HepG2 (cell line): ENCODE measurements around the gene TRIM67. TPM values are rescaled to one million over a fixed set of nuclear protein-coding genes. Genes with fewer than 3 reads are reported as not detected.
A peak's percentile ranks its signal among the peaks of the same experiment; 100 is the strongest.

Source experiments
- ATAD3A ChIP-seq: sonication (generic); formaldehyde crosslinking; IDR thresholded peaks from 2 replicates; pipeline ENCODE4 v1.4.0; 2020; ENCODE audit warnings: missing genetic modification reagents
- DDIT3 ChIP-seq: sonication (generic); formaldehyde crosslinking; IDR thresholded peaks from 2 replicates; pipeline ENCODE4 v1.4.0; 2020; ENCODE audit warnings: mild to moderate bottlenecking, missing genetic modification reagents
- HNRNPUL1 ChIP-seq: fragments of 200-400 bp; formaldehyde crosslinking; IDR thresholded peaks from 2 replicates; pipeline ENCODE4 v1.6.1; 2017; ENCODE audit warnings: low read depth, mild to moderate bottlenecking, low read length, moderate library complexity
- KMT2B ChIP-seq: IDR thresholded peaks from 2 replicates; pipeline ENCODE4 v1.6.1; 2016; ENCODE audit warnings: missing genetic modification reagents, missing compliant biosample characterization
- MAF1 ChIP-seq: sonication (generic); formaldehyde crosslinking; IDR thresholded peaks from 2 replicates; pipeline ENCODE4 v1.5.0; 2020; ENCODE audit warnings: missing genetic modification reagents, borderline replicate concordance
- REPIN1 ChIP-seq: sonication (generic); formaldehyde crosslinking; IDR thresholded peaks from 2 replicates; pipeline ENCODE4 v1.8.0; 2022; ENCODE audit warnings: missing genetic modification reagents, low read depth, mild to moderate bottlenecking, borderline replicate concordance
- SP1 ChIP-seq, 2 experiments: fragments of 450-650 bp in 1 of 2; sonication (generic) in 1 of 2; formaldehyde crosslinking in 1 of 2; IDR thresholded peaks; 2 replicates each; pipeline versions ENCODE4 v1.4.0 to v1.6.1; 2016 to 2020; ENCODE audit warnings: missing genetic modification reagents in 1 of 2
- SRY ChIP-seq: sonication (generic); formaldehyde crosslinking; IDR thresholded peaks from 2 replicates; pipeline ENCODE4 v1.8.0; 2022; ENCODE audit warnings: mild to moderate bottlenecking, missing genetic modification reagents
- ZNF30 ChIP-seq: sonication (generic); formaldehyde crosslinking; IDR thresholded peaks from 2 replicates; pipeline ENCODE4 v1.5.0; 2020; ENCODE audit warnings: mild to moderate bottlenecking, missing genetic modification reagents
- ZNF343 ChIP-seq: sonication (generic); formaldehyde crosslinking; IDR thresholded peaks from 2 replicates; pipeline ENCODE4 v1.4.0; 2020; ENCODE audit warnings: mild to moderate bottlenecking, missing genetic modification reagents
- ZNF468 ChIP-seq: sonication (generic); formaldehyde crosslinking; IDR thresholded peaks from 2 replicates; pipeline ENCODE4 v1.8.0; 2022; ENCODE audit warnings: mild to moderate bottlenecking, moderate library complexity, missing genetic modification reagents
- ZNF543 ChIP-seq: sonication (generic); formaldehyde crosslinking; IDR thresholded peaks from 2 replicates; pipeline ENCODE4 v1.4.0; 2020; ENCODE audit warnings: mild to moderate bottlenecking, missing genetic modification reagents
- ZNF558 ChIP-seq: sonication (generic); formaldehyde crosslinking; IDR thresholded peaks from 2 replicates; pipeline ENCODE4 v1.9.0; 2022; ENCODE audit warnings: mild to moderate bottlenecking, missing genetic modification reagents, borderline replicate concordance
- ZNF574 ChIP-seq: sonication (generic); formaldehyde crosslinking; IDR thresholded peaks from 2 replicates; pipeline ENCODE4 v1.4.0; 2020; ENCODE audit warnings: missing genetic modification reagents
- ZNF639 ChIP-seq: conservative IDR thresholded peaks from 2 replicates; pipeline ENCODE4 v1.6.1; 2018; ENCODE audit warnings: missing genetic modification reagents
- ZSCAN31 ChIP-seq: sonication (generic); formaldehyde crosslinking; IDR thresholded peaks from 2 replicates; pipeline ENCODE4 v1.5.0; 2020; ENCODE audit warnings: low read depth, mild to moderate bottlenecking, missing genetic modification reagents
- polyA plus RNA-seq, 8 experiments: library from polyadenylated mRNA; depleted of rRNA in 3 of 8; stranded (reverse) in 7 of 8; unstranded in 1 of 8; fragments of >200 nt; fragmentation: Illumina TruSeq in 4 of 8; extraction: Trizol in 4 of 8; gene quantifications; 2 replicates each; pipeline versions ENCODE4 v1.2.1 to v1.2.3, GENCODE V29; 2011 to 2016; ENCODE audit warnings: low read depth in 4 of 8, missing spikeins in 1 of 8, mixed read lengths in 1 of 8; ENCODE audit not compliant: insufficient read depth in 1 of 8
- total RNA-seq, 5 experiments: library from RNA; depleted of rRNA; stranded (reverse); fragments of >200 nt; fragmentation: Illumina TruSeq; extraction: Trizol; gene quantifications; 2 replicates each; pipeline ENCODE4 v1.2.3, GENCODE V29; 2016; ENCODE audit warnings: low read depth in 1 of 5
- TF ChIP-seq, protein P1 (sequence below): sonication (generic); formaldehyde crosslinking; IDR thresholded peaks from 2 replicates; pipeline ENCODE4 v1.8.1; 2023; ENCODE audit warnings: mild to moderate bottlenecking, missing genetic modification reagents
- TF ChIP-seq, protein P2 (sequence below): sonication (generic); formaldehyde crosslinking; IDR thresholded peaks from 2 replicates; pipeline ENCODE4 v1.5.1; 2020; ENCODE audit warnings: mild to moderate bottlenecking, missing genetic modification reagents, moderate library complexity
- TF ChIP-seq, protein P3 (sequence below): IDR thresholded peaks from 2 replicates; pipeline ENCODE4 v1.6.1; 2016; ENCODE audit warnings: control low read depth
- TF ChIP-seq, protein P4 (sequence below): sonication (generic); formaldehyde crosslinking; IDR thresholded peaks from 2 replicates; pipeline ENCODE4 v1.5.0; 2020; ENCODE audit warnings: mild to moderate bottlenecking, missing genetic modification reagents

Gene TRIM67
- total and polyA plus RNA-seq, 2 of the 13 experiments (the other 11 are each of a cell fraction or from before 2014, with no cell fraction given) = not detected

DNA sequence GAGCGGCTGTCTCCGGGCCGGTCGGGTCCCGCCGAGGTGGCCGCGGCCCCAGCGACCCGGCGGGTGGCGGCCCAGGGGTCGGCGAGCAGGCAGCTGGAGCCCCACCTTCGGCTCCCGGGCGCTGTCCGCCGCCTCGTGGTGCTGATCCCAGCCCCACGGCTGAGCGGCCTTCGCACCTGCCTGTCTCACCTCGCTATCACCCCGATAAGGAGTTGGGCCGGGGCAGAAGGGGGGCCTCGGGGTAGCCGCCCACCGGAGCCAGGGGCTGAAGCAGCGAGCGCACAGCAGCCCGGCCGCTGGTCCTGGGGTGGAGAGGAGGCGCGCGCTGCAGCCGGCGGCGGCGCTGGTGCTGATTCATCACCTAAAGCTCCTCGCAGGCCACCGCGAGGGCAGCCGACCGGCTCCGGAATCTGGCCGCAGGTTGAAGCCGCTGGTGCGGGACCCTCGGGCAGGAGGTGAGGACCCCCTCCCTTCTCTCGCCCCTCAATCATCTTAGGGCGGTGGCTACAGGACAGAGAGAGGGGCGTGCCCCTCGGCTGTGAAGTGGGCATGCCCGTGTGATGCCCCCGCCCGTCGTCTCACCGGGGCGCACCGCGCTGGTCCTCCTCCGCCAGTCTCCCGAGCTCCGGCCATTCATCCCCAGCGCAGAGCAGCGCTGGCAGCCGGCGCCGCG lies 575 bp downstream of the TRIM67 start (continued):
- TF ChIP-seq HNRNPUL1 = no peak
- peak; percentile 84; the same call in 1 of the 2 replicates for TF ChIP-seq ZNF343 (CRISPR knock-in tag)
- TF ChIP-seq KMT2B (CRISPR knock-in tag) = peak; percentile 66; the same call in 1 of the 2 replicates
- no peak for TF ChIP-seq ATAD3A (CRISPR knock-in tag)
- peak; percentile 79 for TF ChIP-seq ZNF574 (CRISPR knock-in tag)
- 0 out of 2 replicates have a peak, but pooled peaks have one; percentile 63 for TF ChIP-seq MAF1 (CRISPR knock-in tag)
- no peak for TF ChIP-seq SP1 (IDR thresholded peaks at IDR 0.05)
- no peak for TF ChIP-seq SP1 (CRISPR knock-in tag; IDR thresholded peaks at IDR 0.05)
- TF ChIP-seq, protein P1, sequence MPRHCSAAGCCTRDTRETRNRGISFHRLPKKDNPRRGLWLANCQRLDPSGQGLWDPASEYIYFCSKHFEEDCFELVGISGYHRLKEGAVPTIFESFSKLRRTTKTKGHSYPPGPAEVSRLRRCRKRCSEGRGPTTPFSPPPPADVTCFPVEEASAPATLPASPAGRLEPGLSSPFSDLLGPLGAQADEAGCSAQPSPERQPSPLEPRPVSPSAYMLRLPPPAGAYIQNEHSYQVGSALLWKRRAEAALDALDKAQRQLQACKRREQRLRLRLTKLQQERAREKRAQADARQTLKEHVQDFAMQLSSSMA (CRISPR knock-in tag) = no peak
- peak; percentile 90; the same call in 1 of the 2 replicates for TF ChIP-seq ZSCAN31 (CRISPR knock-in tag)
- TF ChIP-seq, protein P2, sequence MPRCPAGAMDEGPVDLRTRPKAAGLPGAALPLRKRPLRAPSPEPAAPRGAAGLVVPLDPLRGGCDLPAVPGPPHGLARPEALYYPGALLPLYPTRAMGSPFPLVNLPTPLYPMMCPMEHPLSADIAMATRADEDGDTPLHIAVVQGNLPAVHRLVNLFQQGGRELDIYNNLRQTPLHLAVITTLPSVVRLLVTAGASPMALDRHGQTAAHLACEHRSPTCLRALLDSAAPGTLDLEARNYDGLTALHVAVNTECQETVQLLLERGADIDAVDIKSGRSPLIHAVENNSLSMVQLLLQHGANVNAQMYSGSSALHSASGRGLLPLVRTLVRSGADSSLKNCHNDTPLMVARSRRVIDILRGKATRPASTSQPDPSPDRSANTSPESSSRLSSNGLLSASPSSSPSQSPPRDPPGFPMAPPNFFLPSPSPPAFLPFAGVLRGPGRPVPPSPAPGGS (CRISPR knock-in tag) = peak; percentile 91
- 0 out of 2 replicates have a peak, but pooled peaks have one; percentile 83 for TF ChIP-seq ZNF468 (CRISPR knock-in tag)
- TF ChIP-seq SRY (CRISPR knock-in tag) = peak; percentile 91
- TF ChIP-seq ZNF558 (CRISPR knock-in tag) = peak; percentile 86; the same call in 1 of the 2 replicates
- TF ChIP-seq ZNF543 (CRISPR knock-in tag) = 0 out of 2 replicates have a peak, but pooled peaks have one; percentile 72
- peak; percentile 81; the same call in 1 of the 2 replicates for TF ChIP-seq ZNF30 (CRISPR knock-in tag)
- TF ChIP-seq REPIN1 (CRISPR knock-in tag) = 0 out of 2 replicates have a peak, but pooled peaks have one; percentile 61
- TF ChIP-seq DDIT3 (CRISPR knock-in tag) = no peak
- TF ChIP-seq, protein P3, sequence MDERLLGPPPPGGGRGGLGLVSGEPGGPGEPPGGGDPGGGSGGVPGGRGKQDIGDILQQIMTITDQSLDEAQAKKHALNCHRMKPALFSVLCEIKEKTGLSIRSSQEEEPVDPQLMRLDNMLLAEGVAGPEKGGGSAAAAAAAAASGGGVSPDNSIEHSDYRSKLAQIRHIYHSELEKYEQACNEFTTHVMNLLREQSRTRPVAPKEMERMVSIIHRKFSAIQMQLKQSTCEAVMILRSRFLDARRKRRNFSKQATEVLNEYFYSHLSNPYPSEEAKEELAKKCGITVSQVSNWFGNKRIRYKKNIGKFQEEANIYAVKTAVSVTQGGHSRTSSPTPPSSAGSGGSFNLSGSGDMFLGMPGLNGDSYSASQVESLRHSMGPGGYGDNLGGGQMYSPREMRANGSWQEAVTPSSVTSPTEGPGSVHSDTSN (CRISPR knock-in tag) = no peak
- TF ChIP-seq, protein P4, sequence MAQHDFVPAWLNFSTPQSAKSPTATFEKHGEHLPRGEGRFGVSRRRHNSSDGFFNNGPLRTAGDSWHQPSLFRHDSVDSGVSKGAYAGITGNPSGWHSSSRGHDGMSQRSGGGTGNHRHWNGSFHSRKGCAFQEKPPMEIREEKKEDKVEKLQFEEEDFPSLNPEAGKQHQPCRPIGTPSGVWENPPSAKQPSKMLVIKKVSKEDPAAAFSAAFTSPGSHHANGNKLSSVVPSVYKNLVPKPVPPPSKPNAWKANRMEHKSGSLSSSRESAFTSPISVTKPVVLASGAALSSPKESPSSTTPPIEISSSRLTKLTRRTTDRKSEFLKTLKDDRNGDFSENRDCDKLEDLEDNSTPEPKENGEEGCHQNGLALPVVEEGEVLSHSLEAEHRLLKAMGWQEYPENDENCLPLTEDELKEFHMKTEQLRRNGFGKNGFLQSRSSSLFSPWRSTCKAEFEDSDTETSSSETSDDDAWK = no peak
- 0 out of 2 replicates have a peak, but pooled peaks have one; percentile 37 for TF ChIP-seq ZNF639 (CRISPR knock-in tag)
